C4-2B (cell line): ENCODE measurements around the gene FGD6.

Source experiments
- ZFX ChIP-seq: fragments of 450-650 bp; IDR thresholded peaks from 2 replicates; pipeline ENCODE4 v1.6.1; 2017
- TF ChIP-seq, protein P1 (sequence below): fragments of 450-650 bp; conservative IDR thresholded peaks from 2 replicates; pipeline ENCODE4 v1.5.1; 2017; ENCODE audit warnings: mild to moderate bottlenecking

GRCh38 chr12:95216711-95217376 lies 423 bp downstream of the FGD6 start:
- TF ChIP-seq, protein P1, sequence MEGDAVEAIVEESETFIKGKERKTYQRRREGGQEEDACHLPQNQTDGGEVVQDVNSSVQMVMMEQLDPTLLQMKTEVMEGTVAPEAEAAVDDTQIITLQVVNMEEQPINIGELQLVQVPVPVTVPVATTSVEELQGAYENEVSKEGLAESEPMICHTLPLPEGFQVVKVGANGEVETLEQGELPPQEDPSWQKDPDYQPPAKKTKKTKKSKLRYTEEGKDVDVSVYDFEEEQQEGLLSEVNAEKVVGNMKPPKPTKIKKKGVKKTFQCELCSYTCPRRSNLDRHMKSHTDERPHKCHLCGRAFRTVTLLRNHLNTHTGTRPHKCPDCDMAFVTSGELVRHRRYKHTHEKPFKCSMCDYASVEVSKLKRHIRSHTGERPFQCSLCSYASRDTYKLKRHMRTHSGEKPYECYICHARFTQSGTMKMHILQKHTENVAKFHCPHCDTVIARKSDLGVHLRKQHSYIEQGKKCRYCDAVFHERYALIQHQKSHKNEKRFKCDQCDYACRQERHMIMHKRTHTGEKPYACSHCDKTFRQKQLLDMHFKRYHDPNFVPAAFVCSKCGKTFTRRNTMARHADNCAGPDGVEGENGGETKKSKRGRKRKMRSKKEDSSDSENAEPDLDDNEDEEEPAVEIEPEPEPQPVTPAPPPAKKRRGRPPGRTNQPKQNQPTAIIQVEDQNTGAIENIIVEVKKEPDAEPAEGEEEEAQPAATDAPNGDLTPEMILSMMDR = no peak
- TF ChIP-seq ZFX = no peak
